ENCODE measurements around the gene ETV3.

ETV3 gene

GRCh38 chr1:157161901-157162300, 23.7 kb upstream of the ETV3 start:
- H3K4me3 ChIP-seq (ENCODE audit: low read depth, low read length): no peak overlapping the region
- no peak for DNase-seq (ENCODE audit: low read depth)
- TF ChIP-seq, protein P1, sequence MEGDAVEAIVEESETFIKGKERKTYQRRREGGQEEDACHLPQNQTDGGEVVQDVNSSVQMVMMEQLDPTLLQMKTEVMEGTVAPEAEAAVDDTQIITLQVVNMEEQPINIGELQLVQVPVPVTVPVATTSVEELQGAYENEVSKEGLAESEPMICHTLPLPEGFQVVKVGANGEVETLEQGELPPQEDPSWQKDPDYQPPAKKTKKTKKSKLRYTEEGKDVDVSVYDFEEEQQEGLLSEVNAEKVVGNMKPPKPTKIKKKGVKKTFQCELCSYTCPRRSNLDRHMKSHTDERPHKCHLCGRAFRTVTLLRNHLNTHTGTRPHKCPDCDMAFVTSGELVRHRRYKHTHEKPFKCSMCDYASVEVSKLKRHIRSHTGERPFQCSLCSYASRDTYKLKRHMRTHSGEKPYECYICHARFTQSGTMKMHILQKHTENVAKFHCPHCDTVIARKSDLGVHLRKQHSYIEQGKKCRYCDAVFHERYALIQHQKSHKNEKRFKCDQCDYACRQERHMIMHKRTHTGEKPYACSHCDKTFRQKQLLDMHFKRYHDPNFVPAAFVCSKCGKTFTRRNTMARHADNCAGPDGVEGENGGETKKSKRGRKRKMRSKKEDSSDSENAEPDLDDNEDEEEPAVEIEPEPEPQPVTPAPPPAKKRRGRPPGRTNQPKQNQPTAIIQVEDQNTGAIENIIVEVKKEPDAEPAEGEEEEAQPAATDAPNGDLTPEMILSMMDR (IDR thresholded peaks at IDR 0.05; ENCODE audit: insufficient read depth, low read depth, low read length, missing control alignments): no peak

GRCh38 chr1:157158967-157159366, 20.8 kb upstream of the ETV3 start:
- TF ChIP-seq, protein P1 (IDR thresholded peaks at IDR 0.05; ENCODE audit: insufficient read depth, low read depth, low read length, missing control alignments): no peak
- DNase-seq (ENCODE audit: low read depth): no peak
- H3K4me3 ChIP-seq (ENCODE audit: low read depth, low read length): no peak overlapping the region

DNA sequence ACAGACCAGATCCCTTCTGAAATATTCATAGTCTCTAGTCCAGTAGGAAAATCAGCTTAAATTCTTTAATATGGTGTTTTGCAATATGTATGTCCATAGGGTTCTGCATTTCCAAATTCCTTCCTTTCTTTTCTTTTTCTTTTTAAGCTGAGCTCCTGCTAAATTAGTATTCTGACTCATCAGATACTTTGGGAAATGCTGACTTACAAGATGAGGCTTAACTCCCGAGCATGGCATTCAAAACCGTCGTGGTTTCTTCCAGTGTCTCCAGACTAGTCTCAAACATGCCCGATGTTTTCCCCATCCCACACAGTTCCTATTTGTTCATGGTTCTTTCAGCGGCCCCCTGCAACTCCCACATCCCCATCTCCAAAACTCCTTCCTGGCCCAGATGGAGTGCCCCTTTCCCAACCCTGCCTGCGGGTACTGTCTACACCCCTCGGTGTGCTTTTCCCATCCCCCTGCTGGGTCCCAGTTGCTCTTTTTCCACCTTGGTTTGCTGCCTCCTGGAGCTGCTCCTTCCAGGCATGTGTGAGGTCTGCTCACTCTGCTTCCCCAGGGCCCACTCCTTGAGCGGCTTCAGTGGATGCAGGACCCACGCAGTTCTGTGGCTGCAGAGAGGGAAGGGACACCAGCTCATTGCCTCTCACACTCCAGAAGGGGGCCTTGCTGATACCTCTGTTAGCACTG, 19.5 kb upstream of the ETV3 start:
- no peak for DNase-seq (ENCODE audit: low read depth)
- no peak overlapping the region for H3K4me3 ChIP-seq (ENCODE audit: low read depth, low read length)
- TF ChIP-seq, protein P1 (IDR thresholded peaks at IDR 0.05; ENCODE audit: insufficient read depth, low read depth, low read length, missing control alignments): no peak

DNA sequence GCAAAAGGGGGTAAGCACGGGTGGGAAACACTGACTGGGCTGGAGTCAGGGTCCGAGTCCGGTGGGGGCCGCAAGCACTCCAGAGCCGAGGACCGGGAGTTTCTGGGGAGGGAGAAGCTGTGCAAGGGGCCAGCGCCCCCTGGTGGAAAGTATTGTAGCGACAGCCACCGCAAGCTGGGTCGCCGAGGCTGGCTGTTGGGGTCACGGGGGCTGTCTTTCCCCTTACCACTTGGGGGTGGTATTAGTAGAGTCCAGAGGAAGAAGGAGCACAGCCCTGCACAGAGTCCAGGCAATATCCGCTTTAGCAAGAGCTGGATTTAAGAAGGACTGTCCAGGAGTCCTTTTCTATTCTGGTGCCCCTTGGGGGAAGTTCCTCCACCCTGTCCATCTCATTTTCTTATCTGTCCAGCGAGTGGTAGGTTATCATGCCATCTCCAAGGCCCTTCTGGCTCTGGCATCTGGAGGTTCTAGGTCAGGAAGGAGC, 17.9 kb upstream of the ETV3 start:
- H3K4me3 ChIP-seq (ENCODE audit: low read depth, low read length): no peak overlapping the region
- TF ChIP-seq, protein P1 (IDR thresholded peaks at IDR 0.05; ENCODE audit: insufficient read depth, low read depth, low read length, missing control alignments): peak; percentile 87
- peak; percentile 78 for DNase-seq (ENCODE audit: low read depth)

- DNase-seq (ENCODE audit: low read depth): no peak
- TF ChIP-seq, protein P1 (IDR thresholded peaks at IDR 0.05; ENCODE audit: insufficient read depth, low read depth, low read length, missing control alignments): no peak
- no peak overlapping the region for H3K4me3 ChIP-seq (ENCODE audit: low read depth, low read length)
These were observed 17.5 kb upstream of the ETV3 start for GRCh38 chr1:157155658-157156057.

DNA sequence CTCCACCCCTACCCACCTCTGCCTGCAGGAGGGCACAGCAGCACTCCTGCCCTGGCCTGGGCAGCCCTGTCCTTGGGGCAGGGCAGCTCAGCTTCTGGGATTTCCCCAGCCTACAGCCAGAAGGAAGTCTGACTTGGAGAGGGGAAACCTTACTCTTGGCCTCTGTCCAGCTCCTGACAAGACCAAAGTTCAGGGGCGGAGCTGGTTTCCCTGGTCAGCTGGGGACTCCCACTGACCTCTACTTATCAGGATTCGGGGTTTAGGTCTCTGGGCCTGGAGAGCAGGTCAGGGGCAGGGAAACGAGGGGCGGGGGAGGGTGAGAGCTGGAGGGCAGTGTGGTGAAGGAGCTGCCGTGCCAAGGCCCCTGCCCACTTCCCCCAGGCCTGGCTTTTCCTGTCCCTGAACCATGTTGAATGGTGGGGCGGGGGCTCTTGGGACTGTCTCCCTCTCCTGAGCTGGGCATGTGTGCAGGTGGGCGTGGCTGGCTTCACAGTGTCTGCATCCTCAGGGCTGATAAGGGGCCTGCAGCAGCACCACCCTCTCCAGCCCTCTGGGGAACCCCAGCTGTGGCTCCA, 16.8 kb upstream of the ETV3 start:
- TF ChIP-seq, protein P1 (IDR thresholded peaks at IDR 0.05; ENCODE audit: insufficient read depth, low read depth, low read length, missing control alignments): no peak
- no peak for DNase-seq (ENCODE audit: low read depth)
- H3K4me3 ChIP-seq (ENCODE audit: low read depth, low read length): no peak overlapping the region

Data from GM12865 (cell line).